ENCODE results near the gene DNMT3B.
A peak's percentile ranks its signal among the peaks of the same experiment; 100 is the strongest.
"Not testable (repeated sequence)": the region's sequence is repeated elsewhere in the genome, so short reads cannot be mapped to it uniquely, and the experiment has no call there.

Gene DNMT3B

DNA sequence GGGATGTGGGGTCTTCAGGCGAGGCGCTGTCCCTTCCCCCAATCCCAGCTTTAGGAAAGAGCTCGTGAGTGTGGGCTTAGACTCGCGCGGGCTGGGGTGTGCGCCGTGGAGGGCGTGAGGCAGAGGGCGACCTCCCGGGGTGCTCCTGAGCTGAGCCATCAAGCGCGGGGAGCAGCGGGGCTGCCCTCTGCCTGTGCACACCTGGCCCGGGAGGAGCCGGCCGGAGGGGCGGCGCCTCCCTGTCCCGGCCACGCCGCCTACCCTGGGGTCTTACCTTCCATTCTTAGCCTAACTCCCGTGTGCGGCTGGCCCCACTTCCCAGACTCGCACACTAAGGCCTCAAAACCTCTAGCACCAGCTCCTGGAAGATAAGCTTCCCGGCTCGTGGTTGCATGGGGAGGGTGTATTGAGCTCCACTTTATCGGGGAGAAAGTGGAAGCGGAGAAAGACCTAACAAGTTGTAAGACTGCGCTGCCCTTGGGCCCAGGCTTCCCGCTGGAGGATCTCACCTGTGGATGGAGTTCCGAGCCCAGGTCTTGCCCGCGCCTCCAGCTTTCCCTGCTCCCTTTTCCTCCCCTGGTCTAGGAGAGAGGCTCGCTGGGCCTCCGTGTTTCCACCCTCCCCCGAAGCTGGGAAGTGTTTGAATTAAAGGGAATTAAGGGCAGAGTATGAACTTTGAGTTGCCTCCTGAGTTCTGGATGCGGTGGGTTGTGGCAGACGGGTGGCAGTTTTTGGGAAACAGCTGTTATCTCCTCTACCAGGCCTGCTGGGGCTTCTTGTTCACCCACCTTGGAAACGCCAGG lies 1.2 kb downstream of the DNMT3B start:
- Histone ChIP-seq H3K4me2 (ENCODE audit: insufficient read depth, low read length) (peak overlapping the region; percentile 90), H3K4me3 (ENCODE audit: low read depth in 1 of 2, low read length in 2 of 2) (peak overlapping the region in 1 of 2 experiments; percentile 65; a peak in 3 of 4 replicates), H3K27ac (ENCODE audit: low read length) (no peak overlapping the region), H3K9ac (ENCODE audit: low read depth, low read length) (peak overlapping the region; percentile 75), H3K4me1 (ENCODE audit: insufficient read depth, low read length) (peaks cover 40% of the 10 kb centered on the region), H2AFZ (ENCODE audit: low read depth, low read length) (no peak overlapping the region), H3K79me2 (ENCODE audit: insufficient read depth, low read length) (peaks cover 3% of the 10 kb centered on the region; the same call in 1 of the 2 replicates), H3K9me3 (ENCODE audit: insufficient read depth, low read length, severe bottlenecking) (no peaks in the 10 kb centered on the region), H4K20me1 (ENCODE audit: insufficient read depth, low read length) (peaks cover 3% of the 10 kb centered on the region; the same call in 1 of the 2 replicates), H3K27me3 (ENCODE audit: insufficient read depth, low read length, poor library complexity) (no peaks in the 10 kb centered on the region), H3K36me3 (ENCODE audit: insufficient read depth, low read length) (no peaks in the 10 kb centered on the region)
- DNase-seq (no peak), ATAC-seq (ENCODE audit: insufficient read depth, low read depth) (no peak)
- TF ChIP-seq, protein P1, sequence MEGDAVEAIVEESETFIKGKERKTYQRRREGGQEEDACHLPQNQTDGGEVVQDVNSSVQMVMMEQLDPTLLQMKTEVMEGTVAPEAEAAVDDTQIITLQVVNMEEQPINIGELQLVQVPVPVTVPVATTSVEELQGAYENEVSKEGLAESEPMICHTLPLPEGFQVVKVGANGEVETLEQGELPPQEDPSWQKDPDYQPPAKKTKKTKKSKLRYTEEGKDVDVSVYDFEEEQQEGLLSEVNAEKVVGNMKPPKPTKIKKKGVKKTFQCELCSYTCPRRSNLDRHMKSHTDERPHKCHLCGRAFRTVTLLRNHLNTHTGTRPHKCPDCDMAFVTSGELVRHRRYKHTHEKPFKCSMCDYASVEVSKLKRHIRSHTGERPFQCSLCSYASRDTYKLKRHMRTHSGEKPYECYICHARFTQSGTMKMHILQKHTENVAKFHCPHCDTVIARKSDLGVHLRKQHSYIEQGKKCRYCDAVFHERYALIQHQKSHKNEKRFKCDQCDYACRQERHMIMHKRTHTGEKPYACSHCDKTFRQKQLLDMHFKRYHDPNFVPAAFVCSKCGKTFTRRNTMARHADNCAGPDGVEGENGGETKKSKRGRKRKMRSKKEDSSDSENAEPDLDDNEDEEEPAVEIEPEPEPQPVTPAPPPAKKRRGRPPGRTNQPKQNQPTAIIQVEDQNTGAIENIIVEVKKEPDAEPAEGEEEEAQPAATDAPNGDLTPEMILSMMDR (IDR thresholded peaks at IDR 0.05; ENCODE audit: borderline replicate concordance, extremely low read depth, low read length, poor library complexity, severe bottlenecking): no peak
- no peak for TF ChIP-seq EZH2 (IDR thresholded peaks at IDR 0.05; ENCODE audit: borderline replicate concordance, low read depth, low read length, severe bottlenecking)

- Histone ChIP-seq H3K4me2 (ENCODE audit: insufficient read depth, low read length) (peak overlapping the region; percentile 90; the same call in 1 of the 2 replicates), H2AFZ (ENCODE audit: low read depth, low read length) (no peak overlapping the region), H3K4me3 (ENCODE audit: low read depth in 1 of 2, low read length in 2 of 2) (no peak overlapping the region), H3K36me3 (ENCODE audit: insufficient read depth, low read length) (no peaks in the 10 kb centered on the region), H3K27me3 (ENCODE audit: insufficient read depth, low read length, poor library complexity) (no peaks in the 10 kb centered on the region), H3K27ac (ENCODE audit: low read length) (no peak overlapping the region), H3K79me2 (ENCODE audit: insufficient read depth, low read length) (peaks cover 3% of the 10 kb centered on the region; the same call in 1 of the 2 replicates), H3K9ac (ENCODE audit: low read depth, low read length) (no peak overlapping the region), H4K20me1 (ENCODE audit: insufficient read depth, low read length) (peaks cover 3% of the 10 kb centered on the region; the same call in 1 of the 2 replicates), H3K4me1 (ENCODE audit: insufficient read depth, low read length) (peaks cover 40% of the 10 kb centered on the region), H3K9me3 (ENCODE audit: insufficient read depth, low read length, severe bottlenecking) (no peaks in the 10 kb centered on the region)
- TF ChIP-seq, protein P1 (IDR thresholded peaks at IDR 0.05; ENCODE audit: borderline replicate concordance, extremely low read depth, low read length, poor library complexity, severe bottlenecking): no peak
- no peak for TF ChIP-seq EZH2 (IDR thresholded peaks at IDR 0.05; ENCODE audit: borderline replicate concordance, low read depth, low read length, severe bottlenecking)
- no peak for ATAC-seq (ENCODE audit: insufficient read depth, low read depth)
- DNase-seq: peak; percentile 43
These were observed 2.1 kb downstream of the DNMT3B start for GRCh38 chr20:32764005-32764960.

GRCh38 chr20:32765230-32765875 lies 3.2 kb downstream of the DNMT3B start:
- H3K27me3 ChIP-seq (ENCODE audit: insufficient read depth, low read length, poor library complexity); H3K9me3 ChIP-seq (ENCODE audit: insufficient read depth, low read length, severe bottlenecking); H3K9ac ChIP-seq (ENCODE audit: low read depth, low read length); H3K36me3 ChIP-seq (ENCODE audit: insufficient read depth, low read length); DNase-seq; H3K4me2 ChIP-seq (ENCODE audit: insufficient read depth, low read length); H2AFZ ChIP-seq (ENCODE audit: low read depth, low read length); H4K20me1 ChIP-seq (ENCODE audit: insufficient read depth, low read length); H3K79me2 ChIP-seq (ENCODE audit: insufficient read depth, low read length); ATAC-seq (ENCODE audit: insufficient read depth, low read depth); H3K4me3 ChIP-seq (ENCODE audit: low read depth in 1 of 2, low read length in 2 of 2): not testable (repeated sequence)
- Histone ChIP-seq H3K27ac (ENCODE audit: low read length) (0 out of 2 replicates have a peak overlapping the region, but pooled peaks have one; percentile 6), H3K4me1 (ENCODE audit: insufficient read depth, low read length) (peaks cover 43% of the 10 kb centered on the region)

Measured in DND-41 (cell line).